ENCODE data around the gene BCL6.

DNA sequence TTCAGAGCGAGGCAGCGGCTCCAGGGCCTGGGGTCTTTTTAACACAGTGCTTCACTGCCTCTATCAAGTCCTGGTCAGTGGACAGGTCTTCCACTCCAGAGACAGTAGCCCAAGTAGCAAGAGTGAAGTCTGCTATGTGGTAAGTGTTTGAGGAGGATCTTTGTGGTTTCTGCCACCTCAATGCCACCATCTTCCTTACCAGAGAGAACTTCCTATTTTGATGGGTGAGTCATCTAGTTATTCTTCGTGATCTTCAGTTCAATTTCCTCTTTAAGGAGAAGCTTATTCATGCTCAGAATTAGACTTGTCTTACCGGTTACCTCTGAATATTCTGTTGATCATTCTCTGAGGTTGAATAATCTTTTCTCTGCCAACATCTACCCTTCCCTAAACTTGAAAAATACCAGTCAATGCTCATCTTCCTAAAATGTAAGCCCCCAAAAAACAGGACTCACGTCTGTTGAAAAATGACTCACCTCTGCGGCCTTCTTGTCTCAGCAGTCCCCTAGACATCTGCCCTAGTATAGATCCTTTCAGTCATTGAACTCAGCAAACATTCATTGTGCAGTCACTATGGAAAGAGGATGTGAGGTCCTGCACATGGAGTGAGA is 32.2 kb upstream of the BCL6 start:
- TF ChIP-seq, protein P1, sequence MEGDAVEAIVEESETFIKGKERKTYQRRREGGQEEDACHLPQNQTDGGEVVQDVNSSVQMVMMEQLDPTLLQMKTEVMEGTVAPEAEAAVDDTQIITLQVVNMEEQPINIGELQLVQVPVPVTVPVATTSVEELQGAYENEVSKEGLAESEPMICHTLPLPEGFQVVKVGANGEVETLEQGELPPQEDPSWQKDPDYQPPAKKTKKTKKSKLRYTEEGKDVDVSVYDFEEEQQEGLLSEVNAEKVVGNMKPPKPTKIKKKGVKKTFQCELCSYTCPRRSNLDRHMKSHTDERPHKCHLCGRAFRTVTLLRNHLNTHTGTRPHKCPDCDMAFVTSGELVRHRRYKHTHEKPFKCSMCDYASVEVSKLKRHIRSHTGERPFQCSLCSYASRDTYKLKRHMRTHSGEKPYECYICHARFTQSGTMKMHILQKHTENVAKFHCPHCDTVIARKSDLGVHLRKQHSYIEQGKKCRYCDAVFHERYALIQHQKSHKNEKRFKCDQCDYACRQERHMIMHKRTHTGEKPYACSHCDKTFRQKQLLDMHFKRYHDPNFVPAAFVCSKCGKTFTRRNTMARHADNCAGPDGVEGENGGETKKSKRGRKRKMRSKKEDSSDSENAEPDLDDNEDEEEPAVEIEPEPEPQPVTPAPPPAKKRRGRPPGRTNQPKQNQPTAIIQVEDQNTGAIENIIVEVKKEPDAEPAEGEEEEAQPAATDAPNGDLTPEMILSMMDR (IDR thresholded peaks at IDR 0.05) = no peak
- no peak for TF ChIP-seq POLR2AphosphoS5 (IDR thresholded peaks at IDR 0.05)
- TF ChIP-seq POLR2A (IDR thresholded peaks at IDR 0.05) = no peak
